HG03139 (cell line): Measurements from ENCODE around the gene SLC8B1.
A peak's percentile ranks its signal among the peaks of the same experiment; 100 is the strongest.

Experiments
- ATAC-seq: cut with Tn5 transposase; IDR thresholded peaks from one replicate; pipeline ENCODE4 v1.9.1; 2021; ENCODE audit not compliant: unreplicated experiment

Gene SLC8B1

DNA sequence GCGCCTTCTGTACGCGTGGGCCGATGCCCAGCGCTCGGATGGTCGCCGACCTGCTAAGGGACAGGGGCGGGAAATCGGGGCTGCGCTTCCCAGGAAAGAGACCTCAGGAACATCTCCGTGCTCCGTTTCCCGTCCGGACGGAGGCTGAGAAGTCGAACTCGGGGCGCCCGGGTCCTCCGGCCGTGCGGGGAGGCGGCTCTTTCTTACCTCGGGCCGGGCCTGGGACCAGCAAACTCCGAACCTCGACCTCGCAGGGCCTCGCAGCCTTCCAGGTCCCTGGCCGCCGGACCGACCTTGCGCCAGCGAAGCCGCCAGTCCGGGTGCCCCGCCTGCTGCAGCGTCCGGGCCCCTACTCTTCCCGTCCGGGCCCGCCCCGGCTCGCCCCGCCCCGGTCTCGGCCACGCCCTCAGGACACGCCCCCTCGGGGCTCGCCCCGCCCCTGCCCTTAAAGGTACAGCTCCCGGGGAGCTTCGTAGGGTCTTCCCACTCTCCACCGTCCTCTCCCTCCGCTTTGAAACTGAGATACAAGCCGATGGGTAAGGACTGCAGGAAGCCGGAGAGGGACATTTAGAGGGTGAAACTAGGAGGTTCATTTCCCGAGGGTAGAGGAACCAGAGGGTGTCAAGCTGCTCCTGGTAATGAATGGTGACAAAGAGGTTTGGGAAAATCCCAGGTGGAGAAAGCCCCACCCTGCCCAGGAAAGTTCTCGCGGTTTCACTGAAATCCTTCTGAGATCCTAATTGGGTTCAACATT is at the start of gene SLC8B1:
Gene SLC8B1, minus strand, starts transcription at position 324 of the 754 bp plus-strand sequence. CDS start 2,231 bp downstream, outside the sequence.
- peak; percentile 94 for ATAC-seq

DNA sequence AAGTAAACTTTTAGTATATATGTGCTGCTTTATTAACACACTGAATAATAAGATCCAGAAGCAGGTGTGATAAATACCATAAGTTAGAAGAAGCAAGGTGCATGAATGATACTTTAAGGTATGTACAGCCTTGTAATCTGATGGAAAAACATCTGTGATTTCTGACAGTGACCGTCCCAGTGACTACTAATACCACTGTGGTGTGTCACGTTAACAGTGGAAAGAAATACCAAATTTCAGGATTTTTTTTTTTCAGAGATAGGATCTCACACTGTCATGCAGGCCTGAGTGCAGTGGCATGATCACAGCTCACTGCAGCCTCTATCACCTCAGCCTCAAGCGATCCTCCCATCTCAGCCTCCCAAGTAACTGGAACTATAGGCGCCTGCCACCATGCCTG is 47.3 kb upstream of the SLC8B1 start:
- ATAC-seq = no peak

DNA sequence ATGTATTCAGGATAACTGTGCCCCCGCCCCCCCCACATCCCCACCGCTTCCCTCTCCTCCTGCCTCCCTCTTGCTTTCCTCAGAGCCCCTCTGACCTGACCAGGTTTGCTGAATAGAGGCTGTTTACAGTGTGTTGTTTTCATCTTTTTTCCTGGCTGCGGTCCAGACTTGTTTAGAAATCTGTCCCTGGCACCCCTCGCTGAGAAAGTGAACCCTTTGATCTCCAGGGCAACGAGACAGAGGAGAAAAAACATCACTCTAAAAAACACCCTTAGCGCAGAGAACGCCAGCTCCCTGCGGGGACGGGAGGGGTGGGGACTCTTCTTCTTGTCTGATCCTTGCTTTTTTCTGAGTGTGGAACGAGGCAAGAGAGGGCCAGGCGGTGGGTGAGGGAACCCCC is 46.3 kb upstream of the SLC8B1 start:
- ATAC-seq = no peak

DNA sequence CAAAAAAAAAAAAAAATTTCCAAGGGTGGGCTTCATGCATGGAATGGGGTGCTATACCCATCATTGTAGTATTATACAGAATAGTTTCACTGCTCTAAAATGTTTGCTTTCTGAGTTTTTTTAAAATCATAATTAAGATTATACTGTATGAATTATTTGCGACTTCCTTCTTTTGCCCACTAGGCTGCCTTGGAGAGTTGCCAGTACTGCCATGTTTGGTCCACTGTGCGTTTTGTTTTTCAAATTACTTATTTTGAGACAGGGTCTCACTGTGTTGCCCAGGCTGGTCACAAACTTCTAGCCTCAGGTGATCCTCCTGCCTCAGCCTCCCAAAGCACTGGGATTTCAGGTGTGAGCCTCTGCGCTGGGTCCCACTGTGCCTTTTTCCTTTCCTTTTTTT is 43.4 kb upstream of the SLC8B1 start:
- no peak for ATAC-seq

DNA sequence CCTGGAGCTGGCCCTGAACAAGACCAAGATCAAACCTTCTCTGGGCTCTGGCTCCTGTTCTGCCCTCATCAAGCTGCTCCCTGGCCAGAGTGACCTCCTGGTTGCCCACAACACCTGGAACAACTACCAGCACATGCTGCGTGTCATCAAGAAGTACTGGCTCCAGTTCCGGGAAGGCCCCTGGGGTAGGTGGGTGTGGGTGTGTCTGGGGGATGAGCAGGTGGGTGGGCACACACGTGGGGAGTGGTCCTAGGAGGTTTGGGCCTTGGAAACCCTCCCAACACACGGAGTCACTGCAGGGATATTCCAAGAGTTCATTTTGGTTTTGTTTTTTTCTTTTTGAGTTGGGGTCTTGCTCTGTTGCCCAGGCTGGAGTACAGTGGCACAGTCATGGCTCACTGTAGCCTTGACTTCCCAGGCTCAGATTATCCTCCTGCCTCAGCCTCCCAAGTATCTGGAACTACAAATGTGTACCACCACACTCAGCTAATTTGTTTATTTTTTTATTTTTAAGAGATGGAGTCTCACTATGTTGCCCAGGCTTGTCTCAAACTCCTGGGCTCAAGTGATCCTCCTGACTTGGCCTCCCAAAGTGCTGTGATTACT is 40.0 kb upstream of the SLC8B1 start:
- no peak for ATAC-seq

DNA sequence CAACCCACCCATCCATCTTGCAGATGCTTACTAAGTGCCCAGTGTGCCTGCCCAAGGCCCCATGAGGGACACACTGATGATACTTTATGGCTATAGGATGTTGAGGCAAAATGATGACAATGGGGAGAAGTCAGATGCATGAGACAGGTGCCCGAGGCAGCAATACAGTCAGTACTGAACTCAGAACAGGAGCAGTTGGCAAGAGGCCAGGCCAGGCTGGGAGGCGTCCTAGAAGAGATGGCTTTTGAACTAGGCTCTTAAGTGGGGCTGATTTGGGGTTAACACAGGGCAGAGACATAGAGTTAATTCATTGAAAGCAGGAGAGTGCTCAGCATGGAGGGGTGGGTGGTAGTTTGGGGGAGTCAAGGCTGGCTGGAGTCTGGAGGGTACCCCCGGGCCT is 39.1 kb upstream of the SLC8B1 start:
- ATAC-seq = no peak

DNA sequence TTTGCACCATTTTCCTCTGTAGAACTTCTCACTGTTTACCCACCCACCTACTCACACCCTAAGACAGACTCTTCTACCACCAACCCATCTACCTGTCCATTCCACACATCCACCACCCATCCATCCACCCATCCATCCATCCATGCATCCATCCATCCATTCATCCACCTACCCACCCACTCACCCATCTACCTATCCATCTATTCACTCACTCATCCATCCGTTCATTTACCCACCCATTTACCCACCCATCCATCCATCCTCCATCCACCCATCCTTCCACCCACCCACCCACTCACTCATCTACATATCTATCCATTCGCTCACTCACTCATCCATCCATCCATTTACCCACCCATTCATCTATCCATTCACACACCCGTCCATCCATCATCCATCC is 38.5 kb upstream of the SLC8B1 start:
- no peak for ATAC-seq

DNA sequence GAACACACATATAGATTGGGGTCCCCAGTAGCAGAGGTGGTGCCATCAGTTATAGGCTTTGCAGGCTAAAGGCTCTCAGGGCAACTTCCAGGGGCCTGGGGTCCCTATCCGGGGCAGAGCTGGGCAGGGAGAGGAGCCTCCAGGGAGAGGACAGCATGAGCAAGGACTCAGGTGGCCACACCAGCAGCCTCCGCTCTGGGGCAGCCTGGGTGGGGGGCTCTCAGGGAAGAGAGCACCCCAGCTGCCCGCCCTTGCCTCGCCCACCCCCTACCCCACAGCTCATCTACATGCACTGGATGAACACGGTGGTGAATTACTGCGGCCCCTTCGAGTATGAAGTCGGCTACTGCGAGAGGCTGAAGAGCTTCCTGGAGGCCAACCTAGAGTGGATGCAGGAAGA is 37.5 kb upstream of the SLC8B1 start:
- no peak for ATAC-seq

DNA sequence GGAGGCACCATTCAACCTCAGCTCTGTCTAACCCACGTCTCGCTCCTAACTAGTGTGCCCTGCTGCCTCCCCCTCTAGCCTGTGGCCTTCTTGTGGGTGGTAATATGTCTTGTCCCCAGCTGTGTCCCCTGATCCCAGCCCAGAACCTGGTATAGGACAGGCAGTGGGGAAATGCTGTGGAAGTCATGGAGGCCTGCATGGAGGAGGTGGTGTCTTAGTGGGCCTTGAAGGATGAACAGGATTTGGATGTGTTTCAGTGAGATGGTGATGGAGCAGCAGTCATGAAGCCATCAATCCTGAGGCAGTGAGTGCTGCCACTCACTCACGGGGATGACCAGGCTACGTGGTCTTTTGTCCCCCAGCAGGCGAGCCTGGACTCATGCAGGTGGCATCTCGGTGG is 36.9 kb upstream of the SLC8B1 start:
- ATAC-seq = no peak

DNA sequence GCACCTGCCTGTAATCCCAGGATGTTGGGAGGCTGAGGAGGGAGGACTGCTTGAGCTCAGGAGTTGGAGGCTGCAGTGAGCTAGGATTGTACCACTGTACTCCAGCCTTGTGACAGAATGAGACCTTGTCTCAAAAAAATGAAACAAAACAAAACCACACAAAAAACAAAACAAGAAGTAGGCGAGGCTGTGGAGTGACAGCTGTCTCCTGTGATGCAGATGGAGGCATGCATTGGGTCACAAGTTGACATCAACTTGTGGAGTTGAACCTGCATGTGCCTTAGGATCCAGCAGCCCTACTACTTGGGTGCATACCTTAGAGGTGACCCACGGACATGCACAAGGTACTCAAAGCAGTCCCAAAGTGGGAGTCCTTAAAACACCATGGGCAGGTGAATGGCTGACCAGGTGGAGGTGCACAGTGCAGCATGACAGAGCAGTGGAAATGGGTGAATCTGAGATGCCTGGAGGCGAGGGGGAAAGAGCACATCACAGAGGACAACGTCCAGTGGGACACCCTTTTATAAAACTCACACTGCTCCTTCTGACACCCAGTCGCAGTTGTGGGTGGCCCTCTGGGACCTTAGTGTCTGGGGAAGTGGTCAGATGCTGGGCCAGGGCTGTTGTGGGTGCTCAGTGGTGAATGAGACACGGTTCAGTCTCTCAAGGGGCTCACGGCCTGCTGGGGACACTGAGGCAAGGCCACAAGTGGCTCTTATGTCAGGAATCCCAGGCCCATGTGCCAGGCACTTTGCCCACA is 36.2 kb upstream of the SLC8B1 start:
- ATAC-seq = no peak

DNA sequence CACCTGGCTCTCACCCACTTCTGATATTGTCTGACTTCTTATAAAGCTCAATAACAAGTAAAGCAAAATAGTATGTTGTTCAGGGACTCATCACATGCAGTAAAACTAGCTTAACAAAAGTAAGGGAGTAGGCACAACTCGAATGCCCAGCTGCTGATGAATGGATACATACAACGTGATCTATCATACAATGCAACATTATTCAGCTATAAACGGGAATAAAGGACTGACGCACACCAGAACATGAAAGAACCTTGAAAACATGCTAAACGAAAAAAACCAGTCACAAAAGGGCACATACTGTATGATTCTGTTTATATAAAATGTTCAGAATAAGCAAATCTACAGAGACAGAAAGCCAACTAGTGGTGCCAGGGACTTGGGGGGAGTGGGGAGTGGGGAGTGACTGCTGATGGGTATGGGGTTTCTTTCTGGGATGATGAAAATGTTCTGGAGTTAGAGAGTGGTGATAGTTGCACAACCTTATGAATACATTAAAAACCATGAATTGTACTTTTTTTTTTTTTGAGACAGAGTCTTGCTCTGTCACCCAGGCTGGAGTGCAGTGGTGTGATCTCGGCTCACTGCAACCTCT is 34.6 kb upstream of the SLC8B1 start:
- no peak for ATAC-seq

DNA sequence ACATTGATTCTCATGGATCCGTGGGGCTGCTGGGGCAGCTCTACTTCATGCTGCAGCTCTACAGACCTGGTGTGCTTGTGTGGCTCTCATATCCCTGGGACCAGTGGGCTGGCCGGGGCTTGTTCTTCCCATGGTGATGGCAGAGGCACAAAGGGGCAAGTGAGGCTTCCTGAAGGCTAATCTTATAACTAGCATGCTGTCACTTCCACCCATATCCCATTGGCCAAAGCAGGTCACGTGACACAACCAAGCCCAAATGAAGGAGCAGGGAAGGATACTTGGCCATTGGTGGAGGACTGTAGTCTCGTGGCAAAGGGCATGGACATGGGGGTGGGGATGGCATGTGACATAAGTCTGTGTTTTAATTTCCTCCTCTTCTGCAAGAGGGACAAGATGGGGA is 33.4 kb upstream of the SLC8B1 start:
- no peak for ATAC-seq

DNA sequence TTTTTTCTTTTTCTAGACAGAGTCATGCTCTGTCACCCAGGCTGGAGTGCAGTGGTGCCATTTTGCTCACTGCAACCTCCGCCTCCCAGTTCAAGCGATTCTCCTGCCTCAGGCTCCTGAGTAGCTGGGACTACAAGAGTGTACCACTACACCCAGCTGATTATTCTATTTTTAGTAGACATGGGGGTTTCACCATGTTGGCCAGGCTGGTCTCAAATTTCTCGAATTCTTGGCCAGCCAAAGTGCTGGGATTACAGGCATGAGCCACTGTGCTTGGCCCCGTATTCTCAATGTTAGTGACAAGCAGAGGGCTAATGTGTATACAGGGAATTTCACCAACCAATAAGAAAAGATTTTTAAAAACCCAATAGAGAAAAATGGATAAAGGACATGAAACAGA is 31.9 kb upstream of the SLC8B1 start:
- no peak for ATAC-seq

DNA sequence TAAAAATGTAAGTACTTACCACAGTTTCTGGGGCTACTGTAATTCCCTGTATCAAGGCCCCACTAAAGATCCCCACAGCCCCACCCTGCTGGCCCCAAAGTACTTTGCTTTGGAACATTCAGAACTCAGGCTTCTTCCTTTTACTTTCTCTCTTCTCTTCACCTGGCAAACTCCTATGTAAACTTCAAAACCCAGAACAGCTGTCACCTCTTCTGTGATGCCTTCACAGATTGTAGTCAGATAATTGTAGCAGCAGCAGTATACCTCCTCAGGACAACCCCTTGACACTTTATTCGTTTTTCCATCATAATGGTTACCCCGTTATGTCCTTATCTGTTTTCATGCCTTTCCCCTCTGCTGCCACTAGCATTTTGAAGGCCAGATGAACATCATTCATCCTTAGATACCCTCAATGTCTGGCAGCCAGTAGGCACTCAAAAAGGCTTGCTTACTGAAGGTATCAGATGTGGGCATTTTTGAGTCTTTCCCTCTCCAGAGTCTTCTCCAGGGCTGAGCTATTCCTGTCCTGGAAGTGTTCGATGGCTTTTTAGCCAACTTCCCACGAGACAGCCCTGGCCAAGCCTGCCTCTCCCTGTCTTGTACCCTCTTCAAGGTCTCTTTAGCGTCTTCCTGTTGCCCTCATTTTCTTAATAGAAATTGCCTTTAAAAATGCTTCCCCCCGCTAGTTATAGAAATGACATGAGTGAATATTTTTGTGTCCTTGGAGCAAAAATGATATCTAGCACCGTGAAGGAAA is 30.9 kb upstream of the SLC8B1 start:
- ATAC-seq = no peak

DNA sequence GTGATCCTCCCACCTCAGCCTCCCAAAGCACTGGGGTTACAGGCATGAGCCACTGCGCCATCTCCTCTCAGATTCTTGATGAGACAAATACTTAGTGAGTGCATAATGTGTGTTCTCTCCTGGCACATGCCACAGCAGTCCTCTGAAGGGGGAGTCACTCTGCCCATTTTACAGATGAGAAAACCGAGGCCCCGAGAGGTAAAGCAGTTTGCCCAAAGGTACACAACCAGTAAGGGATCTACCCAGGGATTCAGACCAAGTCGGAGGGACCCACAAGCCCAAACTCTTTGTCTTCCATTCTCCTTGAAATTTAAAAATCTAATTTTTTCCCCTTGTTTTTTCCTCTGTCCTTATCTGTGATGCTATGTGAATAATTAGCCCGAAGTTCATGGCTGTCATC is 29.8 kb upstream of the SLC8B1 start:
- ATAC-seq = no peak

DNA sequence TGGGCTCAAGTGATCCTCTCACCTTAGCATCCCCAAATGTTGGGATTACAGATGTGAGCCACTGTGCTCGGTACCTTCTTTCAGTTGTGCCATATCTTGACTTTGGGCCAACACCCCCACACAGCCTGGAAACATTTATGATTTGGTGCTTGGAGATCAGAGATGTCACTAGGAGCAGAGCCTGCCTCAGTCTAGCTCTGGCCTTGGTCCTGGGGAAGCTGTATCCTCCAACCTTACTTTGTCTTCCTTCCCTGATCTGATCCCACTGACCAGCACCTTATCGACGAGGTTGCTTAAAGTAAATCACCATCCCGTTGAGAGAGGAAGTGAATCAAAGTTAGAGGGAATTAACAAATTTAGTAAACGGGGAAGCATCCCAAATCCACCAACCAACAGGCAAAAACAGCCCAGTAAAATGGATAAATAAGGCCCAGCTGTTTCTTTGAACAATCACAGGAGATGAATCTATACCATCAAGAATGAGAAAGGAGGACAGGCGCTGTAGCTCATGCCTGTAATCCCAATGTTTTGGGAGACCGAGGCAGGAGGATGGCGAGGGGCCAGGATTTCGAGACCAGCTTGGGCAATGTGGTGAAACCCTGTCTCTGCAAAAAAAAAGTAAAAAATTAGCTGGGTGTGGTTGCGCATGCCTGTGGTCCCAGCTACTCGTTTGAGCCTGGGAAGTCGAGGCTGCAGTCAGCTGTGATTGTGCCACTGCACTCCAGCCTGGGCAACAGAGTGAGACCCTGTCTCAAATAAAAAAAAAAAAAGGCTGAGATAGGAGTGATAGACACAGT is 26.9 kb upstream of the SLC8B1 start:
- no peak for ATAC-seq

DNA sequence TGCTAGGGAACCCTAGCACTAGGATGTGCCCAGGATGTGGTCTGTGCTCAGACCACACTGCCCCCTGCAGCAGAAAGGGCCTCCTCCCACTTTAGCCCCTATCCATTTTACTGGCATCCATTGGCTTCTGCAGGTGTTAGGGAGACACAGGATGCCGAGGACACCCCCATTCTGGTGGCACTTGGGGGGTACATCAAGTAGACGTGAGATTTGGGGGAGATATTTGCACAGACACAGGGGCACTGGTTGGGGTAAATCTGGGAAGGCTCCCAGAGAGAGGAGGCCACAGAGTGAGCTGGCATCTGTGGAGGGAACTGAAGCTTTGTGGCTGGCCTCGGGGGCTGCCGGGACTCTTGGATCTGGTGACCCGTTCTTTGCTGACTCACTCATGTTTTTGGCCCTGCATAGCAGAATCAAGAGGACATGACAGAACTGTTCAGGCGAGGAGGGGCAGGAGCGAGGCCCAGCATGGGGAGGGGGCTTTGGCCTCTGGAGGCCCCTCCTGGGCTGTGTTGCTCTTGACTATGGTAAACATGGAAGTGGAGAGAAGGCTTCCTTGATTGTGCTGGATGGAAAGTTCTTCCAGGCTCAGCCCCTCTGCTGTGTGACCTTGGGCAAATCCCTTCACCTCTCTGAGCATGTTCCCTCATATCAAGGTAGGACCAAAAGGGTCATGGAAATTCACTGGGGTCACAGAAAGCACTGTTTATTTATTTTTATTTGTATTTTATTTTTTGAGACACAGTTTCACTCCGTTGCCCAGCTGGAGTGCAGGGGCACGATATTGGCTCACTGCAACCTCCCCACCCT is 25.2 kb upstream of the SLC8B1 start:
- ATAC-seq = no peak

DNA sequence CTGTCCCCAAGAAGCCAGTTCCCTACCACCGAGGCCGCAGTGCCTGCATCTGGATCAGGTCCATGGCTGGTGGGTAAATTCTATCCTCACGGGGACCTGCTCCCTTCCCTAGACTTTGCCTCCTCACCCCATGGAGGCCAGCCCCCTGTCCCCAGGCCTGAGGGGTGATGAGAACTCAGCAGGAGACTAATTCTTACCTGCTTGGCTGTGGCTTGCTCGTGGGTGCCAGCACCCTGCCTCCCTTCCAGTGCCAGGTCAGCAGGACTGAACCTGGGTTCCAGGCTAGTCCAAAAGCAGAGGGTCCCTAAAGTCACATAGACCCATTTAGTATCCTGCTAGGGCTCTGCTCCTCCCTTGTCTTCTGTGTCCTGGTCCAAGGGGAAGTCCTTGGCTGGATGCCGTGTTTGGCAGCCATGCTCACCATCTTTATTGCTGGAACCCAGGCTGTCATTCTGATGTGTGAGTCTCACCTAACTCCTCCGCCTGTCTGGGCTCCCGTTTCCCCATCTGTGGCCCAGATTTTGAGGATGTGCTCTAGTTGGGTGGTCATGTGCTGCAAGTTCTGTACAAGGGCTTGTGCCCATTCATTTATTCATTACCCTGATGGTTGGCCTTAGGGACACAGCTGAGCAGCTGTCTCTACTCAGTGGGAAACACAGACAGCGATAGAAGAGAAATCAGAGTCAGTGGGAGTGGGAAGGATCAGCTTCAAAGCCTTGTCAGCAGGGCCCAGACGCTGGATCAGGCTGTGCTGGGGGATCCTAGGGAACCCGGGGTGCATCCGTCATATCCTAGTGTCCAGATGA is 24.4 kb upstream of the SLC8B1 start:
- ATAC-seq = peak; percentile 18
